HTERT RPE-1 (cell line): ENCODE measurements around the gene ZC3H10.

ENCODE experiments used
- in situ Hi-C: fragments of 300-500 bp; cut with MboI; formaldehyde crosslinking; loops from 4 replicates; pipeline ENCODE4 v1.14.3; 2020; ENCODE audit warnings: low sequenced_read_pairs

ZC3H10 gene

GRCh38 chr12:56126732-56127239 is 8.7 kb downstream of the ZC3H10 start:
- in situ Hi-C loops, result no loop called here

- in situ Hi-C loops, result no loop called here
Observed at GRCh38 chr12:56127485-56127887, 9.4 kb downstream of the ZC3H10 start.

DNA sequence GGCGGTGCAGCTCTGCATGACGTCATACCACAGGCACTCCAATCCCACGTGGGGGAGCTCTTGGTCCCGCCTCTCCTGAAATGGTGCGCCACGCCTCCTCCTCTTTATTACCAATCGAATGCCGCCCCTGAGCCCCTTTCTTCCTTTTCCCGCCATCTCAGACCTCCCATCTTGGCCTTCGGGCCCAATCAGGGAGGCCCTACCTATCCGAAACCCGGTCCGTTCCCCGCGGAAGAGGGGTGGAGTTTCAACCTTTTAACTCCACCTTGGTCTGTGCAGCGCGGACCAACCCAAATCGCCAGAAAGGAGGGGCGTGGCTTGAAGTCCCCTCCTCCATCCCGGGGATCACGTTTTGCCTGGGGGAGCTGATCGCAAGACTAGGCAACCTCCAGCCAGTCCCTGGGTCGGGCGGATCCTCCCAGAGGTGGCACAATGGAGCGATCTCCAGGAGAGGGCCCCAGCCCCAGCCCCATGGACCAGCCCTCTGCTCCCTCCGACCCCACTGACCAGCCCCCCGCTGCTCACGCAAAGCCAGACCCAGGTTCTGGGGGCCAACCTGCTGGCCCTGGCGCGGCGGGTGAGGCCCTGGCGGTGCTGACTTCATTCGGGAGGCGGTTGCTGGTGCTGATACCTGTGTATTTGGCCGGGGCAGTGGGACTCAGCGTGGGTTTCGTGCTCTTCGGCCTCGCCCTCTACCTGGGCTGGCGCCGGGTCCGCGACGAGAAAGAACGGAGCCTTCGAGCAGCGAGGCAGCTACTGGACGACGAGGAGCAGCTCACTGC is 10.0 kb downstream of the ZC3H10 start, which contains the start of gene ESYT1:
Gene ESYT1, plus strand, starts transcription at position 380 of the 782 bp plus-strand sequence. Its CDS starts 53 bp downstream, at position 433.
- in situ Hi-C loops, result no loop called here

DNA sequence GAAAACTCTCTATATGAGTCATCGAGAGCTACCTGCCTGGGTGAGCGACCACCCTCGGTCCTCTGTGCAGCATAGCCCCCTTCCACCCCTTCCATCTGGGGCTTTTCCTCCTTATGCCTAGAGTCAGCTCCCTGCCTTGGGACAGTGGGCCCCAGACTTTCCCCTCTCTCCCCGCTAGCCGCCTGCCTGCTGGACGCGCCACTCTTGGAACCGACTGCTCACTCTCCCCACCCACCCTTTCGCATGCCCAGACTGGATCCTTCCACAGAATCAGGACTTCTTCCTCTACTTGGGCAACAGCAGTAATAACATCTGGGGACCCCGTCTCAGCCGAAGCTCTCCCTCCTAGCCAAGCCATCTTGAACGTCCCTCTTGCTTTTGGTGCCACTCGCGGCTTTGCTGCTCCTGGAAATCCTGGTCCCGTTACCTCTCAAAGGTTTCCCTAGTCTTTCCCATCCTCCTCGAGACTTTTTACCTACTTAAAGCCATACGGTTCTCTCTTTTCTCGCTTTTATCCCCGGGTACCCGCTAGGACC is 10.7 kb downstream of the ZC3H10 start:
- in situ Hi-C loops, result no loop called here

- in situ Hi-C loops, result no loop called here
Observed at GRCh38 chr12:56129206-56129941, 11.3 kb downstream of the ZC3H10 start.

DNA sequence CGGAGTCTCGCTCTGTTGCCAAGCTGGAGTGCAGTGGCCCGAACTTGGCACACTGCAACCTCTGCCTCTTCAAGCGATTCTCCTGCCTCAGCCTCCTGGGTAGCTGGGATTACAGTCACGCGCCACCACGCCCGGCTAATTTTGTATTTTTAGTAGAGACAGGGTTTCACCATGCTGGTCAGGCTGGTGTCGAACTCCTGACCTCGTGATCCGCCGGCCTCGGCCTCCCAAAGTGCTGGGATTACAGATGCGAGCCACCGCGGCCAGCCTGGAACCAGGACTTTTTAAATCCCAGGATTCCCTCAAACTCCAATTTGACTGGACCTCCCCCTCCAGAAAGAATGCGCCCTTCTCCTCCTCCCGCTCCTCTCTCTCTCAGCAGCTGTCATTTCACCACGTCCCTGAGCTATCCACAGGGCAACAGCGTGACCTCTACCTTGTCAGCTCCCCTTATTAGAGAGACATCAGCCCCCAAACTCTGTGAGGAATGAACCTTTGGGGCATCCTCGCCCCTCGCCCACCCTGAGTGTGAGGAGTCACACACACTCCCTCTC is 12.0 kb downstream of the ZC3H10 start:
- in situ Hi-C loops, result no loop called here

DNA sequence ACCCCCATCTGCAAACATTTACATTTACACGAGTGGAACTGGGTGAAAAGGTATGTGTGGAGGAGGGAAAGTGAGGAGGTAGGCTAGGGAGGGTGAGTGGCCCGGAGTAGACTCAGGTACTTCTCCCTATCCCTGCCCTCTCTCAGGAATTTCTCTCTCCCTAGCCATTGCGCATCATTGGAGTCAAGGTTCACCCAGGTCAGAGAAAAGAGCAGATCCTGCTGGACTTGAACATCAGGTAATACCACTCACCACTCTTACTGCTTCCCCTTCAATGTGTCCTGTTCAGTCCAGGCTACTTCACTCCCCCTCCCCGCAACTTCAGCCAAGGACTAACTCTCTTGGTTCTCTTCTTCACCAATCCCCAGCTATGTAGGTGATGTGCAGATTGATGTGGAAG is 12.8 kb downstream of the ZC3H10 start:
- in situ Hi-C loops, result no loop called here

GRCh38 chr12:56134897-56135296 is 16.8 kb downstream of the ZC3H10 start:
- in situ Hi-C loops, result no loop called here

DNA sequence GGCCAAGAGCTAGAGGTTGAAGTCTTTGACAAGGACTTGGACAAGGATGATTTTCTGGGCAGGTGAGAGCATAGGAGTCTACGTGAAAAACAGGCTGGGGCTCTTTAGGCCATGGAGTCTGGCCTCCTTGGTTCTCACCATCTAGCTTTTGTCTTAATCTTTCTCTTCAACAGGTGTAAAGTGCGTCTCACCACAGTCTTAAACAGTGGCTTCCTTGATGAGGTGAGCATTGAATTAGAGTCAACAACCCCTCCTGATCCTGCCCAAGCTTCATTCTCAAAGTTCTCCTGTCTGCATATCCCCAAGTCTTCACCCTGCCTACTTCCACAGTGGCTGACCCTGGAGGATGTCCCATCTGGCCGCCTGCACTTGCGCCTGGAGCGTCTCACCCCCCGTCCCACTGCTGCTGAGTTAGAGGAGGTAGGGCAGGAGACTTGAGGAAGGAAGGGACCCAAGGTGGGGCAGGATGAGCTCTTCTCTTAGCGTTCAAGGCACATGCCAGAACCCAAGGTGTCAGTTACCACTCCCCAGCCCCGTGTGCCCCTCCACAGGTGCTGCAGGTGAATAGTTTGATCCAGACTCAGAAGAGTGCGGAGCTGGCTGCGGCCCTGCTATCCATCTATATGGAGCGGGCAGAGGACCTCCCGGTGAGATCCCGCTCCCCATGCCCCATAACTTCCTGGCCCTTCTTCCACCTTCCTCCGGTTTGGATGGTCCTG is 19.9 kb downstream of the ZC3H10 start:
- in situ Hi-C loops, result no loop called here

- in situ Hi-C loops, result no loop called here
Observed at GRCh38 chr12:56141946-56142784, 24.1 kb downstream of the ZC3H10 start.

DNA sequence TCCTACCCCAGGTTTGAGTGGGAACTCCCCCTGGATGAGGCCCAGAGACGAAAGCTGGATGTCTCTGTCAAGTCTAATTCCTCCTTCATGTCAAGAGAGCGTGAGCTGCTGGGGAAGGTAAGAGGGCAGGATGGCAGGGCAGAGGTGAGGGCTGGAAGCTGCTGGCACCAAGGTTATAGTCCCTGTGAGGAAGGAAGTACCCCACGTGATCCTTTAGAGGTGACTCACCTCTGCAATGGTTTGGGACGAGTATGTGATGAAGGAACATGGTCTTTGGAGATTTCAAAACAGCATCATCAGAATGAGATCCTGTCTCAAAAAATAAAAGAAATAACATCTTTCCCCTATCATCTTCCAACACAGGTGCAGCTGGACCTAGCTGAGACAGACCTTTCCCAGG is 25.2 kb downstream of the ZC3H10 start:
- in situ Hi-C loops, result no loop called here

DNA sequence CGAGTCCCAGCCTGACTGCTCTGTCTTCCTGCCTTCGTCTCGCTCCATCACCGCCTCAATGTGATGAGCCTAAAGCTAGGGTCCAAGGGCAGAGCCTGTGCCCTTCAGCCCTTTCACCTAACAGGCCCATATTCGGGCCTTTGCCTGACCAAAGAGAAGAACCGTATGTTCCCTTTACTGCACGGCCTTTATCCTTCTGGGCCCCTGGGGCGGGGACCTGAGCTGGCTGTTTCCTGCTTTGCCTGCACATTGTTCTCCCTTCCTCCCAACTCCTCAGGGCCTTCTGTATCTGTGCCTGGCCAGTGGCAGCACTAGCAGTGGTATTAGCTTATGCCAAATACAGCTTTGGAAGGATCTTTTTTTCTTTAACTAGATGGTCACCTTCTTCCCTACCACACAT is 25.8 kb downstream of the ZC3H10 start:
- in situ Hi-C loops, result no loop called here

GRCh38 chr12:56145217-56145616 is 27.2 kb downstream of the ZC3H10 start:
- in situ Hi-C loops, result no loop called here

GRCh38 chr12:56146492-56147460 is 28.7 kb downstream of the ZC3H10 start:
- in situ Hi-C loops, result no loop called here

GRCh38 chr12:56150563-56150962 is 32.5 kb downstream of the ZC3H10 start:
- in situ Hi-C loops, result no loop called here

DNA sequence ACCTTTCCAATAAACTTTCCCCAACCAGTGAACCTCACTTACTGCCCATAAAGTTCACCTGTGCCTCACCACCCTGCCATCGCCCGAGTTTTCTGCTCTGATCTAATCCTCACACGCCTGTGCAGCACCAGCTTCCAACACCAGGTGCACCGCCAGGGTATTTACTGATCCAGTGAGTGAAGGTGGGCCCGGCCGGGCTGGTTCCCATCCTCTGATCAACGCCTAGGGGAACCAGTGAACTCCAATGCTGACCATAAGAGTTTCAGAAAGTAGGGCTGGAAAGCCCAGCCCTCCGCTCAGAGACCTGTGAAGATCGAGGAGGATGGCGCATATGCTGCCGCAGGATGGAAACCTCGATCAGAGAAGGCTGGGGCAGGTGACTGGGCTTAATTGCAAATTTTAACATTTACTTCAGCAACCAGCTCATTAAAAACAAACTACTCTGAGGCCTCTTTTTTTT is 33.6 kb downstream of the ZC3H10 start:
- in situ Hi-C loops, result no loop called here

DNA sequence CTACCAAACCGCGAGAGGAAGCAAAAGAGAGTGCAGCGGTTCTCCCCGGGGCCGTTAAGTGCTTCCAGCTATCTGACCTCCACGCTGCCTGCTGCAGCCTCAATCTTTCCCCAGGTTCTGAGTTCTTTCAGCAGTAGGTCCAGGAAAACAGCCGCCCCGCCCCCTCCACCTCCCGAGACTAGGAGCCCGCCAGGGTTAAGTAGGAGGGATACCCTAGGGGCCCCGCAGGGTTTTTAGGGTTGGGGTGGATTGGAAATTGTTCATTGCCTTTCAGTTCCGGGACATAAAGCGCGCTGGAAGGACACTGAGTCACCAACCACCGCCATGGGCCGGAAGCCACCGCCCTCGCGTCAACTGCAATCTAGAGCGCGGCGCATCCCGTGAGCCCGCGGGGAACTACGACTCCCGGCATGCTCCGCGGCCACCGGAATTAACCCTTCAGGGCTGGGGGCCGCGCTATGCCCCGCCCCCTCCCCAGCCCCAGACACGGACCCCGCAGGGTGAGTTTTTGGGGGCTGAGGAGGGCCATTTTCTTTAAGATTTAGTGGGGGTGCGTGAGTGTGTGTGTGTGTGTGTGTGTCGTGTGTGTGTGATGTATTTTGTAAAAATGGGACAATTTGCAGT is 34.2 kb downstream of the ZC3H10 start, which contains the start of gene MYL6B:
Gene MYL6B, plus strand, starts transcription at position 456 of the 624 bp plus-strand sequence. CDS start 1,332 bp downstream, outside the sequence.
- in situ Hi-C loops, result no loop called here
